GM18909 (cell line): ENCODE results near the gene B3GALT2.

Experiments
- ATAC-seq: cut with Tn5 transposase; IDR thresholded peaks from one replicate; pipeline ENCODE4 v1.9.1; 2021; ENCODE audit warnings: mild to moderate bottlenecking; ENCODE audit not compliant: unreplicated experiment, poor library complexity

B3GALT2 gene

GRCh38 chr1:193184776-193185175, 1.6 kb downstream of the B3GALT2 start:
- ATAC-seq: no peak

DNA sequence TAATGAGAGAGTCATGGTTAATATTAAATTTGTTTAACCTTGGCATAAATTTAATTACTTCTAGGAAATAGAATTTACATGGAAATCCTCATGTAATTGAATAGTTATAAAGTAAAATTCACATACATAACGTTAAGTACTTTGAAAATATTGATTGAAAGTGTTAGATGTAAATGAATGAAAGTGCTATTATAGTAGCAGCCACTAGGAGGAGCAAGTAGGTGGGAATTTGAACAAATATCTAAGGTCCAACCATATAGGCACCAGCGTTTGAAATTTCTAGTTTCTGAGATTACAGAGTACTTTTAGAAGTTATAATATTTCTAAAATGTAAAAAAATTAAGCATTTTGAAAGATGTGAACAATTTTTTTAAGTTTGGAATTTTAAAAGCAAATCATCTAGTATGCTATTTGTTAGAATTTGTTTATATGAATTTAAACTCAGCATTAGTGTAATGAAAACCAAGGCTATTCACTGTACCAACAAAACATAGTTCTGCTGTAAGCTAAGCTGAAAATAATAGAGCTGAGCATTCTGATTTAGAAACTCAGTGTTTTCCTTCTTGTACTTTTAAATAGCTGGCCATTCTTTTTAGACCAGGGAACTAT, 3.3 kb downstream of the B3GALT2 start:
- peak; percentile 79 for ATAC-seq

DNA sequence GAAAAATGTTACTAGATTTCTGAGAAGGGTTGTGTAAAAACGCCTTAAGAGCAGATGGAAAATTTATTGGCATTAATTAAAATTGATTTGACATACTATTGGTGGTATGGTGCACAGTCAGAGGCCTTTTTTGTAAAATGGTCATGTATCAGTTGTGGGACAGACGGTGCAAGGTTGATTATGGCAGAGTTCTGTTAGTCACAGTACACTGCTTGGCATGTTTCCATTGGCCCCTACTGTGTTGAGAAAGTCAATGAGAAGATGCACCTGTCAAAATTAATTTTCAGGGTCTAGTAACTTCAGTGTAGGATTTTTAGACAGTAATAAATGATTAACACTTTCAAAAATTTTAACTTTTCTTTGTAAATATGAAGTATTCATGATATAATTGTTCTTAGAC, 4.4 kb downstream of the B3GALT2 start:
- ATAC-seq: peak; percentile 49

DNA sequence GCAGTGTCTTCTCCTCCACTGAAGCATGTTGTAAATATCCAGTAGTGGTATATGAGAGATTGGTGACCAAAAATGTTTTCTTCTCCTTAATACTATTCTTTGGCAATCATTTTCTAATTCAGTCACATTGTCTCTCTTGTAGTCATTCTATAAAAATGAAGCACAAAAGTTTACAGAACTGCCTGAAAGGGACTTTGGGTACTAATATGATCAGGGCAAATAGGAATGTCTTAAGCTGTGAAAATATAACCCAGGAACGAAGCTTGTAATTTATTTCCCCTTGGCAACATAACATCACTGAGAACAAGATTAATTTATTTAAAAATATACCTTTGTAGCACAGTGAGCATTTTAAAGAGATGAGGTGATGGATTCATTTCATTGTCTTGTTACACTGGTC, 4.9 kb downstream of the B3GALT2 start:
- ATAC-seq: no peak

- no peak for ATAC-seq
Observed at GRCh38 chr1:193179094-193179493, 7.3 kb downstream of the B3GALT2 start.

- no peak for ATAC-seq
Observed at GRCh38 chr1:193176788-193177187, 9.6 kb downstream of the B3GALT2 start.

DNA sequence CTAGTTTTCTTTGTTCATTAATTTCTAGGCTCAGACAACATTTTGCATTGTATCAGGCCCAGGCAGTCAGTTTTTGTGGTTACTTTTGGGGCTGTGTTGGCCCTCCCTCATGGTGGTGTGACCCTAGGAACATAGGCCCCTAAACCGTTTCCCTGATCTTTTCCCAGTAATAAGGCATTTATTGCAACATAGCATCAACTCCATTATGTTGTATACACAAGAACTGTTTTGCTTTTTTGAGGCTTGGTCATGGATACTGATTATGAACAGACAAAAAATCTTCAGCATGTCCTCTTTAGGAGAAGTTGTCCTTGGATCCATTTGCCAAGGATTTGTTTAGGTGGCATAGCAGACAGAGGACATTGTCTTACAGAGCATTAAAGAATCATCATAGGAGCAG, 10.3 kb downstream of the B3GALT2 start:
- ATAC-seq: no peak

- ATAC-seq: no peak
Observed at GRCh38 chr1:193157360-193157759, 29.1 kb downstream of the B3GALT2 start.

- no peak for ATAC-seq
Observed at GRCh38 chr1:193156822-193157142, 29.6 kb downstream of the B3GALT2 start.

DNA sequence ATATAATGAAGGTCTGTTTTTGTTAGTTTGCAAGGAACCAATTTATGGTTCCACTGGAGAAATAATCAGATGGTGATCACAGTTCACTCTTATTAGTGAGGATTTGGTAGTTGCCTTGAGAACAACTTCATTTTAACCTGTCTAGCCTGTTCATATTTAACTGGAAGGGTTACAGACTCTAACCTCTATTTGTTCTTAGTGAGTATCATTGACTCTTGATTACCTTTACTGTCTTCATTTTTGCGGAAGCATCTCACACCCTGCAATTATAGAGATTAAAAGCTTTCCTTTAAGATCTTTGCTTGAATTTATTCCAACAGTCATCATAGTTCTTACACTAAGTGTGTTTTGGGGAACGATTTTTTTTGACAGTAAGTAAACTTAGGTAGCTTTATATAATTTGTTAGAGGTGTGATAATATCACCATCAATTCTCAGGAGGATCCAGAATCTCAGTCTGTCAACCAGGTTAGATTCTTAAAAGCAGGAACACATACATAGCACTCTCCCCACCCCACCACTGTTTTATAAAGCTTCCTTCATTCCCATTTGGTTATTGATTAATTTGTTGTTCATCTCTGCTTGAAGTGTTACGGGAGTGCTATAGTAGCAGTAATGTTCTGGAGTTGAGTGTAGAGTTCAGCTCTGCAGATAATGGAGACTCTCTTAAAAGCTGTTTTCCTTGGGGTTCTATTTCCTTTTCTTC, 30.1 kb downstream of the B3GALT2 start:
- ATAC-seq: no peak

DNA sequence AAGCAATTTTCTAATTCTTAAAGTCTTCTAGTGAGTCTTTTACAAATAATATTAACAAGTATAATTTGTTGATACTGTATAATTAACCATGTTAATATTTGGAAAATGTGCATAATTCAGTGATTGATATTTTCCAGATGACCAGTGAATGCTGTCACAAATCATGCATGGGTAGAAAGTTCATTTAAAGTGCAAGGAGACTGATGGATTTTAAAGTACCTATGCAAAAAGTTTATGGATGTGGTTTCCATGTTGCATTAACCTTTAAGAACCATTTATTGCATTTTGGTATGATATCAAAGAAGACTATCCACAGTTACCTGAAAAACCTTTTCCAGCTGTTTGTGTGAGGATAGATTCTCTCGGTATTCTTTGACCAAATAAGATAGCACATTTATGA, 41.4 kb downstream of the B3GALT2 start:
- no peak for ATAC-seq

DNA sequence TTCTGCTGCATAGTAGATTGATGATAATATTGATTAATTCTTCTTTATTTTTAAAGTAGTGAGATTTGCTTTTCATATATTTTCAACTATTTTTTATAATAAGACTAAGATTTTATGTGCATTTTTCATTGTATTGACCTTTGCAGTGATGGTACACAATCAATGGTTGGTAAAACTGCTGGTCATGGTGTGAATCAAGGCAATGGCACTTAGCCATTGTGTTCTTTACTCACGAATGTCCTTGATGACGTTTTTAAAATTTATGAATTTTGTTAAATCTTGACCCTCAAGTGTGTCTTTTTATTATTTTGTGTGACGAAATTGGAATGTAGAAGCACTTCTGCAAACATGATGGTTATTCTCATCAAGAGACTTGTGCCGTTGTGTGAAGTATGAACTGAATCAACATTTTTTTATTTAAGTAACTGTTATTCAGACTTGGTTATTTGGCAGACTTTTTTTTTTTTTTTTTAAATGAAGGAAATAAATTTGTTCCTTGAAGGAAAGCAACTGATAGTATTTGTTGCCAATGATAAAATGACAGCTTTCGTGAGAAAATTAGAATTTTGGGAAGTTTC, 42.0 kb downstream of the B3GALT2 start:
- no peak for ATAC-seq

GRCh38 chr1:193143285-193143684, 43.1 kb downstream of the B3GALT2 start:
- no peak for ATAC-seq

DNA sequence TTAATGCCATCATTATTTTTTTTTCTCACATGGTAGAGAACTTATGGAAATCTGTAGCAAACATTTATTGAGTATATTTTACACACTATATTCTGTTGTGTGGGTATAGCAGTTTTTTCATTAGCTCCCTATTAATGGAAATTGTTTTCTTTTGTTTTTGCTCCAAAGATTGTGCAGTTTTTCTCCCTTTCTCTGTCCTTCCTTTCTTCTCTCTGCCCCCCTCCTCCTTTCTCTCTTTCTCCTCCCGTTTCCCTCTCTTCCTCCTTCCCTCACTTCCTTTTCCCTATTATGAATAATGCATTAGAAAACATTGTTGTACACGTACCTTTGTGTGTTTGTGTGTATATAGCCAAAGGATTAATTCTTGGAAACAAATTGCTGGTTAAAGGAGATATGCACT, 44.0 kb downstream of the B3GALT2 start:
- ATAC-seq: no peak

GRCh38 chr1:193141804-193142203, 44.6 kb downstream of the B3GALT2 start:
- no peak for ATAC-seq

- no peak for ATAC-seq
Observed at GRCh38 chr1:193140254-193140653, 46.2 kb downstream of the B3GALT2 start.

DNA sequence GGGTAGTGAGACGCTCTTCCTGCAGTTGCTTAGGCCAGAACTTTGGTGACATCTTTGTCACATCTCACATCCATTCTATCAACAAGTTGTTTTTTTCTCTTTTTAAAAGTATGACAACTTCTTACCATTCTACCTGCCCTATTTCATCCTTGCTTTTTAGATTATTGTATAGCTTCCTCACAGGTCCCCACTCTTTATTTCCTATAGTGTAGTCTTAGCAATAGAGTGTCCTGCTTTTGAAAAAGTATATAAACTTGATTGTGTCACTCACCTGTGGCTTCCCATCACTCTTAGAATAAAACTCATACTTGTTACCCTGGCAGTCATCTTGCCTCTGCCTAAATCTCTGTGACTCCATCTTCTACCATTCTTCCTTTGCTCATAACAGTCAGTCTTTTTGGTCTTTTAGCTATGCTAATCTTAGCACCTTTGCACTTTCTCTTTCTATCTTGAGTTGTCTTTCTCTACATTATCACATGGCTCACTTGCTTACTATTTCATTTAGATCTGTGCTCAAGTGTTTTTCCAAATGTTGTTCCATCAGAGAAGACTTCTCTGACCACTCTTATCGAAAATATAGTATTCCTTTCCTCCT, 55.0 kb downstream of the B3GALT2 start:
- peak; percentile 57 for ATAC-seq
